Measurements from ENCODE around the gene ALG12.

DNA sequence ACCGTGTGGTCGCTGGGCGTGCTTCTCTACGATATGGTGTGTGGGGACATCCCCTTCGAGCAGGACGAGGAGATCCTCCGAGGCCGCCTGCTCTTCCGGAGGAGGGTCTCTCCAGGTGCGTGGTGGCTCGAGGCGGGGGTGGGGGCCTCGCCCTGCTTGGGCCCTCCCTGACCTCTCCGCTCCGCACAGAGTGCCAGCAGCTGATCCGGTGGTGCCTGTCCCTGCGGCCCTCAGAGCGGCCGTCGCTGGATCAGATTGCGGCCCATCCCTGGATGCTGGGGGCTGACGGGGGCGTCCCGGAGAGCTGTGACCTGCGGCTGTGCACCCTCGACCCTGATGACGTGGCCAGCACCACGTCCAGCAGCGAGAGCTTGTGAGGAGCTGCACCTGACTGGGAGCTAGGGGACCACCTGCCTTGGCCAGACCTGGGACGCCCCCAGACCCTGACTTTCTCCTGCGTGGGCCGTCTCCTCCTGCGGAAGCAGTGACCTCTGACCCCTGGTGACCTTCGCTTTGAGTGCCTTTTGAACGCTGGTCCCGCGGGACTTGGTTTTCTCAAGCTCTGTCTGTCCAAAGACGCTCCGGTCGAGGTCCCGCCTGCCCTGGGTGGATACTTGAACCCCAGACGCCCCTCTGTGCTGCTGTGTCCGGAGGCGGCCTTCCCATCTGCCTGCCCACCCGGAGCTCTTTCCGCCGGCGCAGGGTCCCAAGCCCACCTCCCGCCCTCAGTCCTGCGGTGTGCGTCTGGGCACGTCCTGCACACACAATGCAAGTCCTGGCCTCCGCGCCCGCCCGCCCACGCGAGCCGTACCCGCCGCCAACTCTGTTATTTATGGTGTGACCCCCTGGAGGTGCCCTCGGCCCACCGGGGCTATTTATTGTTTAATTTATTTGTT is 44.8 kb upstream of the ALG12 start:
- TF ChIP-seq, protein P1, sequence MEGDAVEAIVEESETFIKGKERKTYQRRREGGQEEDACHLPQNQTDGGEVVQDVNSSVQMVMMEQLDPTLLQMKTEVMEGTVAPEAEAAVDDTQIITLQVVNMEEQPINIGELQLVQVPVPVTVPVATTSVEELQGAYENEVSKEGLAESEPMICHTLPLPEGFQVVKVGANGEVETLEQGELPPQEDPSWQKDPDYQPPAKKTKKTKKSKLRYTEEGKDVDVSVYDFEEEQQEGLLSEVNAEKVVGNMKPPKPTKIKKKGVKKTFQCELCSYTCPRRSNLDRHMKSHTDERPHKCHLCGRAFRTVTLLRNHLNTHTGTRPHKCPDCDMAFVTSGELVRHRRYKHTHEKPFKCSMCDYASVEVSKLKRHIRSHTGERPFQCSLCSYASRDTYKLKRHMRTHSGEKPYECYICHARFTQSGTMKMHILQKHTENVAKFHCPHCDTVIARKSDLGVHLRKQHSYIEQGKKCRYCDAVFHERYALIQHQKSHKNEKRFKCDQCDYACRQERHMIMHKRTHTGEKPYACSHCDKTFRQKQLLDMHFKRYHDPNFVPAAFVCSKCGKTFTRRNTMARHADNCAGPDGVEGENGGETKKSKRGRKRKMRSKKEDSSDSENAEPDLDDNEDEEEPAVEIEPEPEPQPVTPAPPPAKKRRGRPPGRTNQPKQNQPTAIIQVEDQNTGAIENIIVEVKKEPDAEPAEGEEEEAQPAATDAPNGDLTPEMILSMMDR (conservative IDR thresholded peaks at IDR 0.05 in 1 of 2, IDR thresholded peaks at IDR 0.05 in 1 of 2; ENCODE audit: extremely low read depth in 1 of 2, insufficient read depth in 1 of 2, low read depth in 1 of 2, low read length in 2 of 2) = no peak
- no peak for TF ChIP-seq EZH2 (IDR thresholded peaks at IDR 0.05; ENCODE audit: borderline replicate concordance, low read length)
